ENCODE results near the gene SLC7A9. TPM values are rescaled to one million over a fixed set of nuclear protein-coding genes. Genes with fewer than 3 reads are reported as not detected.

Gene SLC7A9
- total RNA-seq, 3 donors from 2014 or later (not counting 1 experiment from before 2014, with no cell fraction given), result 0.75 to 0.80 TPM; not detected in 1

DNA sequence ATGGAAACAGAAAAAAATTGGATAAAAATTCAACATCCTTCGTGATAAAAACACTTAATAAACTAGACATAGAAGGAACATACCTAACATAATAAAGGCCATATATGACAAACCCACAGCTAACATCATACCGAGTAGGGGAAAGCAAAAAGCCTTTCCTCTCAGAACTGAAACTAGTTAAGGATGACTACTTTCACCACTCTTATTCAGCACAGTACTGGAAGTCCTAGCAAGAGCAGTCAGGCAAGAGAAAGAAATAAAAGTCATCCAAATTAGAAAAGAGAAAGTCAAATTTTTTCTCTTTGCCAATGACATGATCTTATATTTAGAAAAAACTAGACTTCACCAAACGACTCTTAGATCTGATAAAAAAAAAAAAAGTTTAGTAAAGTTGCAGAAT is 25.8 kb upstream of the SLC7A9 start:
- DNase-seq (no peak), ATAC-seq (no peak)
- intact Hi-C loops (cut with micrococcal nuclease), result no loop called here
- Mint-ChIP-seq H3K4me1 (peaks cover 0 to 6% of the 10 kb centered on the region in 2 donors), H3K27ac (no peak overlapping the region), H3K9me3 (peaks cover 12 to 17% of the 10 kb centered on the region in 2 donors), H3K27me3 (ENCODE audit: low read depth in 2 of 2) (no peaks in the 10 kb centered on the region), H3K4me3 (no peak overlapping the region), H3K36me3 (peaks cover 35% of the 10 kb centered on the region)
- no peaks in the 10 kb centered on the region for H3K4me1 ChIP-seq (ENCODE audit: control insufficient read depth, insufficient read depth, low read length)
- no peaks in the 10 kb centered on the region for H3K27me3 ChIP-seq (ENCODE audit: control insufficient read depth, insufficient read depth, low read length)
- no peak overlapping the region for H3K27ac ChIP-seq (ENCODE audit: low read length)
- TF ChIP-seq, protein P1, sequence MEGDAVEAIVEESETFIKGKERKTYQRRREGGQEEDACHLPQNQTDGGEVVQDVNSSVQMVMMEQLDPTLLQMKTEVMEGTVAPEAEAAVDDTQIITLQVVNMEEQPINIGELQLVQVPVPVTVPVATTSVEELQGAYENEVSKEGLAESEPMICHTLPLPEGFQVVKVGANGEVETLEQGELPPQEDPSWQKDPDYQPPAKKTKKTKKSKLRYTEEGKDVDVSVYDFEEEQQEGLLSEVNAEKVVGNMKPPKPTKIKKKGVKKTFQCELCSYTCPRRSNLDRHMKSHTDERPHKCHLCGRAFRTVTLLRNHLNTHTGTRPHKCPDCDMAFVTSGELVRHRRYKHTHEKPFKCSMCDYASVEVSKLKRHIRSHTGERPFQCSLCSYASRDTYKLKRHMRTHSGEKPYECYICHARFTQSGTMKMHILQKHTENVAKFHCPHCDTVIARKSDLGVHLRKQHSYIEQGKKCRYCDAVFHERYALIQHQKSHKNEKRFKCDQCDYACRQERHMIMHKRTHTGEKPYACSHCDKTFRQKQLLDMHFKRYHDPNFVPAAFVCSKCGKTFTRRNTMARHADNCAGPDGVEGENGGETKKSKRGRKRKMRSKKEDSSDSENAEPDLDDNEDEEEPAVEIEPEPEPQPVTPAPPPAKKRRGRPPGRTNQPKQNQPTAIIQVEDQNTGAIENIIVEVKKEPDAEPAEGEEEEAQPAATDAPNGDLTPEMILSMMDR (IDR thresholded peaks at IDR 0.05), result no peak
- H3K9me3 ChIP-seq (ENCODE audit: control insufficient read depth, insufficient read depth, low read length), result peaks cover 14% of the 10 kb centered on the region
- H3K36me3 ChIP-seq (ENCODE audit: control insufficient read depth, insufficient read depth, low read length), result peaks cover 3% of the 10 kb centered on the region
- 85% methylated on average over 2 of the region's 3 CpGs for WGBS (ENCODE audit: insufficient coverage)
- H3K4me3 ChIP-seq (ENCODE audit: low read length), result no peak overlapping the region

DNA sequence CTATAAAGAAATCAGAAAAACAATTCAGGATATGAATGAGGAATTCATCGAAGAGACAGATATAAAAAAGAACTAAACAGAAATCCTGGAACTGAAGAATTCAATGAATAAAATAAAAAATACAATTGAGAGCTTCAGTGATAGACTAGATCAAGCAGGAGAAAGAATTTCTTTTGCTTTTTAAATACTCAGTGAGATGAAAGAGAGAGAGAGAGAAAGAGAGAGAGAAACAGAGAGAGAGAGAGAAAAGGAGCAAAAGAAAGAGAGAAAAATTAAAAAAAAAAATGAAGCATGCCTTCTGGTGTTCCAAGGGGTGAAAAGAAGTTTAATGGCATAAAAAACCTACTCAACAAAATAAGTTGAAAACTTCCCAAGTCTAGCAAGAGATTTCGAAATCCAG is 22.0 kb upstream of the SLC7A9 start:
- no peak for ATAC-seq
- no peak for DNase-seq
- Histone ChIP-seq H3K27ac (ENCODE audit: low read length) (no peak overlapping the region), H3K27me3 (ENCODE audit: control insufficient read depth, insufficient read depth, low read length) (no peaks in the 10 kb centered on the region), H3K36me3 (ENCODE audit: control insufficient read depth, insufficient read depth, low read length) (no peaks in the 10 kb centered on the region), H3K4me3 (ENCODE audit: low read length) (no peak overlapping the region), H3K4me1 (ENCODE audit: control insufficient read depth, insufficient read depth, low read length) (no peaks in the 10 kb centered on the region), H3K9me3 (ENCODE audit: control insufficient read depth, insufficient read depth, low read length) (peaks cover 15% of the 10 kb centered on the region)
- intact Hi-C loops (cut with micrococcal nuclease), result no loop called here
- Mint-ChIP-seq H3K27ac (no peak overlapping the region), H3K4me3 (no peak overlapping the region), H3K4me1 (peaks cover 0 to 2% of the 10 kb centered on the region in 2 donors), H3K27me3 (ENCODE audit: low read depth in 2 of 2) (no peaks in the 10 kb centered on the region), H3K36me3 (peaks cover 35% of the 10 kb centered on the region), H3K9me3 (peaks cover 12 to 17% of the 10 kb centered on the region in 2 donors)
- no CpG with 5 or more reads among the region's 2 CpGs for WGBS (ENCODE audit: insufficient coverage)
- TF ChIP-seq, protein P1 (IDR thresholded peaks at IDR 0.05), result no peak

DNA sequence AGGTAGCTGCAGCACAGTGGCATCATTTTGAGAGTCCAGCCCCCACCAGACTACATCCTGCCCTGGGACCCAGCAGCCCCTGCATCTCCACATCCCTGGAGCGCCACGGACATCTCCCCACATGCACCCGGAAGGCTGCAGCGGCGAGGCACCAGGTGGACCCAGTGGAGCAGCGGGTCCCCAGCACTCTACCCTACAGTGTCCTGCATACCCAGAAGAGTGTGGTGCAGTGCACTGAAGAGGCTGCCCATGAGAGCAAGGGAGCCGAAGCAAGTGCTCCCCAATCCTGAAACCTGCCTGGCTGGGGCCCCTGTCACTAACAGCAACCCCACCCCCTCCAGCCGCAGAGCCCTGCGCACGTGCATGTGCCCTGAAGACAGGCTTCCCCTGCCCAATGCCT is 21.3 kb upstream of the SLC7A9 start:
- ATAC-seq (no peak), DNase-seq (no peak)
- Histone ChIP-seq H3K36me3 (ENCODE audit: control insufficient read depth, insufficient read depth, low read length) (no peaks in the 10 kb centered on the region), H3K27ac (ENCODE audit: low read length) (no peak overlapping the region), H3K4me1 (ENCODE audit: control insufficient read depth, insufficient read depth, low read length) (no peaks in the 10 kb centered on the region), H3K9me3 (ENCODE audit: control insufficient read depth, insufficient read depth, low read length) (peaks cover 15% of the 10 kb centered on the region), H3K4me3 (ENCODE audit: low read length) (no peak overlapping the region), H3K27me3 (ENCODE audit: control insufficient read depth, insufficient read depth, low read length) (no peaks in the 10 kb centered on the region)
- 96% methylated on average over 10 of the region's 10 CpGs for WGBS (ENCODE audit: insufficient coverage)
- Mint-ChIP-seq H3K9me3 (peaks cover 12 to 17% of the 10 kb centered on the region in 2 donors), H3K4me3 (no peak overlapping the region), H3K27ac (no peak overlapping the region), H3K4me1 (no peaks in the 10 kb centered on the region), H3K36me3 (peaks cover 35% of the 10 kb centered on the region), H3K27me3 (ENCODE audit: low read depth in 2 of 2) (no peaks in the 10 kb centered on the region)
- intact Hi-C loops (cut with micrococcal nuclease), result no loop called here
- TF ChIP-seq, protein P1 (IDR thresholded peaks at IDR 0.05), result no peak

DNA sequence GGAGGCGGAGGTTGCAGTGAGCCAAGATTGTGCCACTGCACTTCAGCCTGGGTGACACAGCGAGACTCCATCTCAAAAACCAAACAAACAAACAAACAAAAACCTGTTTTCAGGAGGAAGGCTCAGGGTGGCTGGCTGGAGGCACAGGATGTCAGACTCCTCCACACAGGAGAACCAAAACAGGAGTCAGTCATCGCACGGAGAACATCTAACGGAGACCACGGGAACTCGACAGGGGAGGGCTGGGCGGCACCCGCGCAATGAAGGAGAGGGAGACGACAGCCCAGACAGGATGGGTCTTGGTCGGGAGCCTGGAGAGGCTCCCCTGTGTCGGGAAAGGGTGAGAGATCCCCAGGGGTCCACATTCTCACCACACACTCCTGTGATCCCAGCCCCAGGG is 20.8 kb upstream of the SLC7A9 start:
- no peak overlapping the region for H3K27ac ChIP-seq (ENCODE audit: low read length)
- Mint-ChIP-seq H3K9me3 (peaks cover 12 to 17% of the 10 kb centered on the region in 2 donors), H3K27me3 (ENCODE audit: low read depth in 2 of 2) (no peaks in the 10 kb centered on the region), H3K36me3 (peaks cover 35% of the 10 kb centered on the region), H3K4me1 (no peaks in the 10 kb centered on the region), H3K4me3 (no peak overlapping the region), H3K27ac (no peak overlapping the region)
- DNase-seq (no peak), ATAC-seq (no peak)
- H3K4me3 ChIP-seq (ENCODE audit: low read length), result no peak overlapping the region
- H3K9me3 ChIP-seq (ENCODE audit: control insufficient read depth, insufficient read depth, low read length), result peaks cover 15% of the 10 kb centered on the region
- 97% methylated on average over 13 of the region's 13 CpGs for WGBS (ENCODE audit: insufficient coverage)
- H3K27me3 ChIP-seq (ENCODE audit: control insufficient read depth, insufficient read depth, low read length), result no peaks in the 10 kb centered on the region
- intact Hi-C loops (cut with micrococcal nuclease), result no loop called here
- TF ChIP-seq, protein P1 (IDR thresholded peaks at IDR 0.05), result no peak
- no peaks in the 10 kb centered on the region for H3K36me3 ChIP-seq (ENCODE audit: control insufficient read depth, insufficient read depth, low read length)
- H3K4me1 ChIP-seq (ENCODE audit: control insufficient read depth, insufficient read depth, low read length), result no peaks in the 10 kb centered on the region
